Activated gamma-delta T cell (primary cell): Measurements from ENCODE around the gene SET.
"Not testable (repeated sequence)": the region's sequence is repeated elsewhere in the genome, so short reads cannot be mapped to it uniquely, and the experiment has no call there.

Experiments used
- DNase-seq: peaks from one replicate; lab custom pipeline; 2025; lab: John Stamatoyannopoulos, UW
- total RNA-seq, 2 donors: gene quantifications; one replicate each; lab custom pipeline; 2026; lab: John Stamatoyannopoulos, UW

The SET gene
- 517 to 576 reads per million in 2 donors for total RNA-seq

- peak; percentile 93 for DNase-seq
Measured at GRCh38 chr9:128688501-128689292, at the start of gene SET. SET (plus strand) TSS chr9:128689222; CDS start chr9:128689583, 361 bp downstream.

GRCh38 chr9:128640603-128641002 lies 48.4 kb upstream of the SET start:
- DNase-seq, result no peak

GRCh38 chr9:128642675-128643245 lies 46.3 kb upstream of the SET start:
- DNase-seq, result no peak

GRCh38 chr9:128643519-128644300 lies 45.3 kb upstream of the SET start:
- no peak for DNase-seq

- DNase-seq, result not testable (repeated sequence)
Measured at GRCh38 chr9:128648206-128648605, 40.8 kb upstream of the SET start.

GRCh38 chr9:128651798-128652197 lies 37.2 kb upstream of the SET start:
- DNase-seq, result no peak

- DNase-seq, result no peak
Measured at GRCh38 chr9:128653908-128654307, 35.1 kb upstream of the SET start.

- no peak for DNase-seq
Measured at GRCh38 chr9:128654481-128654880, 34.5 kb upstream of the SET start.

GRCh38 chr9:128656416-128657343 lies 32.3 kb upstream of the SET start, which contains the start of gene DYNC2I2:
DYNC2I2 (minus strand) TSS chr9:128656847; CDS start chr9:128656726, 121 bp downstream.
- peak; percentile 92 for DNase-seq

GRCh38 chr9:128657344-128657704 lies 31.7 kb upstream of the SET start:
- DNase-seq, result no peak

- no peak for DNase-seq
Measured at GRCh38 chr9:128657796-128658195, 31.2 kb upstream of the SET start.

GRCh38 chr9:128666481-128666941 lies 22.5 kb upstream of the SET start:
- not testable (repeated sequence) for DNase-seq

- no peak for DNase-seq
Measured at GRCh38 chr9:128669786-128670185, 19.2 kb upstream of the SET start.

GRCh38 chr9:128675382-128675781 lies 13.6 kb upstream of the SET start:
- DNase-seq, result no peak

GRCh38 chr9:128677794-128678193 lies 11.2 kb upstream of the SET start:
- no peak for DNase-seq

GRCh38 chr9:128683340-128684064 lies 5.5 kb upstream of the SET start:
- DNase-seq, result no peak

GRCh38 chr9:128684065-128684324 lies 5.0 kb upstream of the SET start:
- no peak for DNase-seq

- peak; percentile 24 for DNase-seq
Measured at GRCh38 chr9:128684325-128685199, 4.5 kb upstream of the SET start.

- no peak for DNase-seq
Measured at GRCh38 chr9:128685636-128686489, 3.2 kb upstream of the SET start.
